Smooth muscle cell (in vitro differentiated cells): Measurements from ENCODE around the gene BOLA3. TPM values are rescaled to one million over a fixed set of nuclear protein-coding genes. Genes with fewer than 3 reads are reported as not detected.

Source experiments
- DNase-seq: peaks from one replicate; lab custom pipeline; 2025; ENCODE audit not compliant: unreplicated experiment; lab: John Stamatoyannopoulos, UW
- H2AFZ ChIP-seq: fragments of 200-600 bp; sonication (generic); 2 replicates; pipeline ENCODE4 v1.6.0; 2016; ENCODE audit warnings: antibody characterized with exemption, low read depth, mild to moderate bottlenecking
- H3F3A ChIP-seq: fragments of 200-600 bp; sonication (generic); 2 replicates; pipeline ENCODE4 v1.6.0; 2017; ENCODE audit warnings: antibody characterized with exemption, low read depth
- H3K27ac ChIP-seq: fragments of 200-600 bp; sonication (generic); 2 replicates; pipeline ENCODE4 v1.5.1; 2016; ENCODE audit warnings: low read depth, mild to moderate bottlenecking
- H3K27me3 ChIP-seq: fragments of 200-600 bp; sonication (generic); 2 replicates; pipeline ENCODE4 v1.6.1; 2016; ENCODE audit warnings: low read depth, mild to moderate bottlenecking
- H3K36me3 ChIP-seq: fragments of 200-600 bp; sonication (generic); 2 replicates; pipeline ENCODE4 v1.5.1; 2016; ENCODE audit warnings: low read depth
- H3K4me1 ChIP-seq: fragments of 200-600 bp; sonication (generic); 2 replicates; pipeline ENCODE4 v1.5.1; 2016; ENCODE audit warnings: low read depth
- H3K4me2 ChIP-seq: fragments of 200-600 bp; sonication (generic); 2 replicates; pipeline ENCODE4 v1.6.0; 2016; ENCODE audit warnings: mild to moderate bottlenecking
- H3K4me3 ChIP-seq: fragments of 200-600 bp; sonication (generic); 2 replicates; pipeline ENCODE4 v1.5.1; 2016; ENCODE audit warnings: mild to moderate bottlenecking
- H3K79me2 ChIP-seq: fragments of 200-600 bp; sonication (generic); 2 replicates; pipeline ENCODE4 v1.6.0; 2016; ENCODE audit warnings: low read depth, mild to moderate bottlenecking
- H3K9ac ChIP-seq: fragments of 200-600 bp; sonication (generic); 2 replicates; pipeline ENCODE4 v1.6.0; 2016; ENCODE audit warnings: low read depth
- H3K9me3 ChIP-seq: fragments of 200-600 bp; sonication (generic); replicated peaks from 2 replicates; pipeline ENCODE4 v1.5.1; 2016; ENCODE audit warnings: low read depth
- H4K20me1 ChIP-seq: fragments of 200-600 bp; sonication (generic); 2 replicates; pipeline ENCODE4 v1.6.0; 2016; ENCODE audit warnings: low read depth
- WGBS: methylation state at CpG from one replicate; pipeline ENCODE4 v1.1.7; 2016; ENCODE audit warnings: low lambda C conversion rate; 5-methylcytosine and 5-hydroxymethylcytosine counted together
- polyA plus RNA-seq: library from polyadenylated mRNA; unstranded; fragments of >200 nt; fragmentation: Nextera tagmentation; extraction: Ambion mirVana; gene quantifications from 2 replicates; pipeline ENCODE4 v1.2.1, GENCODE V29; 2016
- total RNA-seq: library from RNA; depleted of rRNA; stranded (reverse); fragments of >200 nt; gene quantifications from 2 replicates; pipeline ENCODE4 v1.2.3, GENCODE V29; 2014
- TF ChIP-seq, protein P1 (sequence below): fragments of 200-600 bp; sonication (generic); IDR thresholded peaks from 2 replicates; pipeline ENCODE4 v1.5.1; 2017; ENCODE audit warnings: borderline replicate concordance, mild to moderate bottlenecking, antibody characterized with exemption; ENCODE audit not compliant: insufficient read depth, poor library complexity, severe bottlenecking

The BOLA3 gene
- total and polyA plus RNA-seq, 2 experiments from 2014 or later: 87.5 to 93.8 TPM

DNA sequence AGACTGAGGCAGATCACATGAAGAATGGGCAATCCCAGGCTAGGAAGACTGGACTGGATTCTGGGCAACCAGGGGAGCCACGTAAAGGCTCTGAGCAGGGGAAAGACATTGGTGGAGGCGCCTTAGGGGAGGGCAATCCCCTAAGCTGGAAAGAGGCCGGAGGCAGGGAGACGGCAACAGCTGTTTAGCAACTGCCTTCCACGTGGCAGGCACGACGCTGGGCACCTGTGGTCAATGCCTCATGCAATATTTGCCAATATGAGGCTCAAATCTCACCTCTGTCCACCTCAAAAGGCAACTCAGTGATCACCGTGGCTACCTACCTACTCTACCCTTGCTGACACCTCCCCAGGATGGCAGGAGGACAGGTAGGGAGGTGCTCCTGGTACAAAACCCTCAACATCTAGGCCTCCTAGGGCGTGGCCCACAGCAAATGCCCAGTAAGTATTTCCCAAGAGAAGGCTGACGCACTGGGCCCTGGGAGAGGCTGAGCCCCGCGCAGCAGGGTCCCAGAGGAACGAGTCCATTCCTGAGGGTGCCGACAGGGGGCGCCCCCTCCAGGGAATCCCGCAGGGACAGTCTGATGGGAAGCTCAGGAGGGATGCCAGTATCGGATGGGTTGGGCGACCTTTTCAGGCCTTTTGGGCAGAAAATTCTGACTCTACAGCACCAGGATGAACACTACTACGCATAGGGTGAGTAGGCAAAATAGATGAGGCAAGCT, 8.9 kb downstream of the BOLA3 start:
- no peaks in the 10 kb centered on the region for H3K9me3 ChIP-seq
- H3K27ac ChIP-seq: no peak overlapping the region
- H3K9ac ChIP-seq: no peak overlapping the region
- no peaks in the 10 kb centered on the region for H3K36me3 ChIP-seq
- H3K4me1 ChIP-seq: no peaks in the 10 kb centered on the region
- no peaks in the 10 kb centered on the region for H3F3A ChIP-seq
- WGBS: 88% methylated on average over 19 of the region's 19 CpGs
- no peak overlapping the region for H3K4me2 ChIP-seq
- H2AFZ ChIP-seq: no peak overlapping the region
- no peak overlapping the region for H3K4me3 ChIP-seq
- H3K79me2 ChIP-seq: no peaks in the 10 kb centered on the region
- H3K27me3 ChIP-seq: no peaks in the 10 kb centered on the region
- DNase-seq: no peak
- TF ChIP-seq, protein P1, sequence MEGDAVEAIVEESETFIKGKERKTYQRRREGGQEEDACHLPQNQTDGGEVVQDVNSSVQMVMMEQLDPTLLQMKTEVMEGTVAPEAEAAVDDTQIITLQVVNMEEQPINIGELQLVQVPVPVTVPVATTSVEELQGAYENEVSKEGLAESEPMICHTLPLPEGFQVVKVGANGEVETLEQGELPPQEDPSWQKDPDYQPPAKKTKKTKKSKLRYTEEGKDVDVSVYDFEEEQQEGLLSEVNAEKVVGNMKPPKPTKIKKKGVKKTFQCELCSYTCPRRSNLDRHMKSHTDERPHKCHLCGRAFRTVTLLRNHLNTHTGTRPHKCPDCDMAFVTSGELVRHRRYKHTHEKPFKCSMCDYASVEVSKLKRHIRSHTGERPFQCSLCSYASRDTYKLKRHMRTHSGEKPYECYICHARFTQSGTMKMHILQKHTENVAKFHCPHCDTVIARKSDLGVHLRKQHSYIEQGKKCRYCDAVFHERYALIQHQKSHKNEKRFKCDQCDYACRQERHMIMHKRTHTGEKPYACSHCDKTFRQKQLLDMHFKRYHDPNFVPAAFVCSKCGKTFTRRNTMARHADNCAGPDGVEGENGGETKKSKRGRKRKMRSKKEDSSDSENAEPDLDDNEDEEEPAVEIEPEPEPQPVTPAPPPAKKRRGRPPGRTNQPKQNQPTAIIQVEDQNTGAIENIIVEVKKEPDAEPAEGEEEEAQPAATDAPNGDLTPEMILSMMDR: peak; percentile 33
- peaks cover 10% of the 10 kb centered on the region for H4K20me1 ChIP-seq

DNA sequence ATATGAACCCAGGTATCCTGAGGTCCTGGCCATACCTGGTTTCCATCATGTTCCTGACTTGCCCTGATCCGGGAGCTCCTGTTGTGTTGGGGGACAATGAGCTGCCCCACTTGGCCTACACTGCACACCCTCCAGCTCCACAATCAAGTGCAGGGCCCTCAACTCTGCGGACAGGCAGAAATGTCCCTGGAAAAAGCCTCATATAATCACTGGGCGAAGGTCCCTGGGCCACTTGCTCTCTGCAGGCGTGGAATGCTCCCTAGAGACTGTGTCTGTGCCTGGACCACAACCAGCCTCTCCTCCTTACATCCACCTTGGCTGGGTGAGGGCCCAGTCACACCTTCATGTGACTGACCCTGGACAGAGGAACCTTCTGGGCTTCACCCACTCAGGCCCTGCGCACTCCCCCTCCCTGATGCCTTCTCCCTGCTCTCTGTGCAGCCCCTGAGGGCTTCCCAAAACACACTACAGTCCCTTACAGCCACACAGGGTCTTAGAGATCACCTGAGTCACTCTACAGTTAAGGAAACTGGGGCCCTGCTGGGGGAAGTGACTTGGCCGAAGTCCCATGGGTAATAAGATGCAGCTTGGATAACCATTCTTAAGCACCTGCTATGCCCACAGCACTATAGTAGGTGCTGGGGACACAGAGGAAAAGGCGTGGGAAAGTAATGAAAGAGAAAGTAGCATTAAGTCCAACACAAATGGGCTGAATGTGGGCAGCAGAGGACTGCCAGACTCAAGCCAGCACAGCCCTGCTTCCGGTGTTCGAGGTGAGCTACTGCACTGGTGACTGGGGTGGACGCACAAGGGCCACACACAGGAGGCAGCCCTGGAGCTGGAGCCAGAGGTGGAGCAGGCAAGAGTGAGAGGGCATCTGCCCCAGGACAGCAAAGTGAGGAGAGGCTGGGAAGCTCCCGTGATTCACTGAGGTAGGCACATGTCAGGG, 9.8 kb downstream of the BOLA3 start:
- no peak overlapping the region for H2AFZ ChIP-seq
- no peak for DNase-seq
- no peaks in the 10 kb centered on the region for H3K9me3 ChIP-seq
- no peaks in the 10 kb centered on the region for H3K36me3 ChIP-seq
- H3K4me1 ChIP-seq: no peaks in the 10 kb centered on the region
- no peaks in the 10 kb centered on the region for H3F3A ChIP-seq
- no peaks in the 10 kb centered on the region for H3K79me2 ChIP-seq
- no peak overlapping the region for H3K4me2 ChIP-seq
- peaks cover 10% of the 10 kb centered on the region for H4K20me1 ChIP-seq
- no peaks in the 10 kb centered on the region for H3K27me3 ChIP-seq
- WGBS: 97% methylated on average over 11 of the region's 11 CpGs
- H3K4me3 ChIP-seq: no peak overlapping the region
- TF ChIP-seq, protein P1: no peak
- no peak overlapping the region for H3K27ac ChIP-seq
- no peak overlapping the region for H3K9ac ChIP-seq

GRCh38 chr2:74131901-74132300, 15.8 kb downstream of the BOLA3 start:
- TF ChIP-seq, protein P1: no peak
- Histone ChIP-seq H3K4me3 (no peak overlapping the region), H3K36me3 (no peaks in the 10 kb centered on the region), H3K9ac (no peak overlapping the region), H3K4me1 (no peaks in the 10 kb centered on the region), H3K79me2 (no peaks in the 10 kb centered on the region), H3K4me2 (no peak overlapping the region), H3F3A (no peaks in the 10 kb centered on the region), H3K27ac (no peak overlapping the region), H3K27me3 (no peaks in the 10 kb centered on the region), H4K20me1 (peaks cover 3% of the 10 kb centered on the region), H2AFZ (no peak overlapping the region), H3K9me3 (no peaks in the 10 kb centered on the region)
- whole genome bisulfite sequencing: 100% methylated on average over 5 of the region's 5 CpGs
- no peak for DNase-seq
